Lower lobe of right lung (tissue), 2 donors: ENCODE data around the gene VAC14. TPM values are rescaled to one million over a fixed set of nuclear protein-coding genes. Genes with fewer than 3 reads are reported as not detected.
A peak's percentile ranks its signal among the peaks of the same experiment; 100 is the strongest.

Experiments used
- ATAC-seq, 2 donors: fragments of 200-7000 bp; cut with Tn5 transposase; one replicate each; pipeline ENCODE4 v1.9.1; 2020 to 2022; ENCODE audit warnings: mild to moderate bottlenecking in 2 of 2, moderate library complexity in 2 of 2
- DNase-seq: peaks from one replicate; pipeline ENCODE4 v3.0.0-alpha.2; 2020
- H3K27ac ChIP-seq: fragments of 200-600 bp; one replicate; pipeline ENCODE4 v1.8.0; 2022
- H3K27me3 ChIP-seq: fragments of 200-600 bp; one replicate; pipeline ENCODE4 v1.8.0; 2022; ENCODE audit warnings: low read depth
- H3K36me3 ChIP-seq: fragments of 200-600 bp; one replicate; pipeline ENCODE4 v1.8.0; 2022; ENCODE audit warnings: mild to moderate bottlenecking
- H3K4me1 ChIP-seq: fragments of 200-600 bp; one replicate; pipeline ENCODE4 v1.8.0; 2022
- H3K4me3 ChIP-seq: fragments of 200-600 bp; one replicate; pipeline ENCODE4 v1.8.0; 2022; ENCODE audit warnings: mild to moderate bottlenecking
- H3K9me3 ChIP-seq: fragments of 200-600 bp; one replicate; pipeline ENCODE4 v1.8.0; 2022
- CTCF ChIP-seq: fragments of 200-600 bp; IDR thresholded peaks from one replicate; pipeline ENCODE4 v1.8.0; 2022; ENCODE audit warnings: antibody characterized with exemption, mild to moderate bottlenecking
- intact Hi-C: fragments of 100-400 bp; cut with DNase I; formaldehyde crosslinking; loops from one replicate; pipeline ENCODE4 v1.11.0; 2022
- total RNA-seq: library from RNA; stranded (reverse); fragmentation: NEBNext Ultra II Directional; extraction: Animal tissue kit (Norgen Biotek cat#: 25700); gene quantifications from one replicate; pipeline ENCODE4 v1.2.1, GENCODE V29; 2021
- donor health status: DM: no; HTN: yes; CAD: no; lungs with severe emphysema.

VAC14 gene
- total RNA-seq, 1 donor from 2014 or later, result 49.1 TPM

- H3K9me3 ChIP-seq, result no peaks in the 10 kb centered on the region
- H3K27ac ChIP-seq, result peak overlapping the region; percentile 75
- H3K4me3 ChIP-seq, result no peak overlapping the region
- DNase-seq (no peak), ATAC-seq (no peak)
- H3K4me1 ChIP-seq, result peaks cover 85% of the 10 kb centered on the region
- H3K36me3 ChIP-seq, result peaks cover 18% of the 10 kb centered on the region
- TF ChIP-seq CTCF, result no peak
- no peaks in the 10 kb centered on the region for H3K27me3 ChIP-seq
- intact Hi-C loops, result no loop called here
Measured at GRCh38 chr16:70694868-70695218, 106.1 kb downstream of the VAC14 start.

DNA sequence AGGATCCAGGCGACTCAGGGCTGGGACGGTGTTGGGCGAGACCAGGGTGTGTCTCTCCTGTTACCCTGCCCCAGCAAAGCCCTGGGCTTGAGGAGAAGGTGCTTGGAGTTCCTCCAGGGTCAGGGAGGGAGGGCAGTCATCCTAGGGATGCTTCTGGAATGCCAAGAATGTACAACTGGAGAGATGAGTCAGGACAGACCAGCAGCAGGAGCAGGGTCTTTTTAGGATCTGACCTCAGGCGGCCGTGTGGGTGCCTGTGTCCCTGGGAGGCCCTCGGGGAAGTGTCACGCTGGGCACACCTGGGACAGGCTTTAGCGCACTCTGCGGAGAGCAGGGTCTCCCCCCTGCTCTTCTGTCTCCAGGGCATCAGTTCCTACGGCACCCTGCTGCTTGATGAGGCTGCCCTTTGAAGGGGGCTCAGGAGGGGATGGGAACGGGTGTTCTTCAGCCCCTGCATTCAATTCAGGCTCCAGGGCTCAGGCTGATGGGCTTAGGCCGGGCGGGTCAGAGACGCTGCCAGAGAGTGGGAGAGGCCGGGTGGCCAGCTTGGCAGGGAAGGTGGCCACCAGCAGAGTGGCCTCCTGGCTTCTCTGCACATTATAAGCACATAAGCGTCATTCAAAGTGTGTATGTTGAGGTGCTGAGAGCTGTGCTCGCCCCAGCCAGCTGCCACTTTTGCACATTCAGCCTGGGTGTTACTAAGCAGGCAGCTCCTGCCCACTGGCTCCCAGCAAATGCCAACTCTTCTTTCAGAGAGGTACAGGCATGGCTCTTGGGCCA is 106.7 kb downstream of the VAC14 start:
- ATAC-seq (no peak), DNase-seq (no peak)
- H3K4me1 ChIP-seq, result peaks cover 91% of the 10 kb centered on the region
- H3K4me3 ChIP-seq, result no peak overlapping the region
- H3K27me3 ChIP-seq, result no peaks in the 10 kb centered on the region
- peak overlapping the region; percentile 87 for H3K27ac ChIP-seq
- TF ChIP-seq CTCF, result no peak
- H3K9me3 ChIP-seq, result no peaks in the 10 kb centered on the region
- H3K36me3 ChIP-seq, result peaks cover 18% of the 10 kb centered on the region
- intact Hi-C loops, result no loop called here

- ATAC-seq, result no peak
- Histone ChIP-seq H3K36me3 (peaks cover 10% of the 10 kb centered on the region), H3K9me3 (no peaks in the 10 kb centered on the region), H3K4me1 (peaks cover 99% of the 10 kb centered on the region), H3K27ac (peak overlapping the region; percentile 87), H3K27me3 (no peaks in the 10 kb centered on the region), H3K4me3 (no peak overlapping the region)
- TF ChIP-seq CTCF, result no peak
- intact Hi-C loops, result no loop called here
- DNase-seq, result no peak
Measured at GRCh38 chr16:70692873-70693671, 107.9 kb downstream of the VAC14 start.

DNA sequence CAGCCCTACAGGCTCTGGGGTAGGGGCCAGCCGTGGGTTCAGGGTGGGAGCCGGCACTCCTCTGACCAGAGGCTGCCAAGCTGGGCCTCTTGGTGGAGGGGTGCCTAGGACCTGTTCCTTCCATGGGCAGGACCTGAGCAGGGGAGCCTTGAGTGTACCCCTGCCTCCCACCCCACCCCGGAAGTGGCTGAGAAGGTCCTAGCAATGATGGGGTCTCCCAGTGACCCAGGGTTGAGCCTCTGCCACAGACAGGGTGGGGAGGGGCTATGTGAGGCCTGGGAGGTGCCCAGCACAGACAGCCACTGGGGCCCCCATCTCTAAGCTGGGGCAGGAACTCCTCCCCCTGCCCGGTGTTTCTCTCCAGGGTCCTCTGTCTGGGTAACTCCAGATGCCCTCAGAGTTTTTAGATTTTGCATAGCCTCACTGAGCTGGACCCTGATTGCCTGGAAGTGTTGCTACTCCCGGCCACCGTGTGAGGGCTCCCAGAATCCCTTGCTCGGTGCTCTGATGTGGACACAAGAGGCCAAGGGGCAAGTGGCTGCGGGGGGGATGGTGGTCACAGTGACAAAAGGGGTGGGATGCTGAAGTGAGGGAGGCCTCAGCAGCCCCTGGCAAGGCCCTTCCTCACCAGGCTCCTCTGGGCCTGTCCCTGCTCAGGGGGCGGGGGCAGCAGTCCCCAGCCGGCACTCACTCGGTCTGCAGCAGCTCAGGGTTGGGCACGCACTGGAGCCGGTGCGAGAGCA is 108.7 kb downstream of the VAC14 start:
- Histone ChIP-seq H3K27ac (peak overlapping the region; percentile 87), H3K9me3 (no peaks in the 10 kb centered on the region), H3K27me3 (no peaks in the 10 kb centered on the region), H3K4me1 (peaks cover 99% of the 10 kb centered on the region), H3K36me3 (peaks cover 9% of the 10 kb centered on the region), H3K4me3 (no peak overlapping the region)
- DNase-seq (no peak), ATAC-seq (no peak)
- TF ChIP-seq CTCF, result no peak
- intact Hi-C loops, result no loop called here
